Gastrocnemius medialis (tissue), 4 donors: Measurements from ENCODE around the gene ATF6.

Experiments
- POLR2A ChIP-seq, 2 donors: fragments of 450-650 bp; IDR thresholded peaks; one replicate each; pipeline ENCODE4 v1.6.1; 2017; ENCODE audit warnings: antibody characterized with exemption in 2 of 2, mild to moderate bottlenecking in 2 of 2, moderate library complexity in 2 of 2
- TF ChIP-seq, protein P1 (sequence below), 5 experiments: fragments of 450-650 bp in 3 of 5; fragments of 200-600 bp in 2 of 5; sonication (generic) in 2 of 5; IDR thresholded peaks in 4 of 5; conservative IDR thresholded peaks in 1 of 5; 1 replicate in 4 of 5; 2 replicates in 1 of 5; pipeline ENCODE4 v1.5.1; 2016 to 2019; ENCODE audit warnings: antibody characterized with exemption in 5 of 5, mild to moderate bottlenecking in 3 of 5, moderate library complexity in 3 of 5

DNA sequence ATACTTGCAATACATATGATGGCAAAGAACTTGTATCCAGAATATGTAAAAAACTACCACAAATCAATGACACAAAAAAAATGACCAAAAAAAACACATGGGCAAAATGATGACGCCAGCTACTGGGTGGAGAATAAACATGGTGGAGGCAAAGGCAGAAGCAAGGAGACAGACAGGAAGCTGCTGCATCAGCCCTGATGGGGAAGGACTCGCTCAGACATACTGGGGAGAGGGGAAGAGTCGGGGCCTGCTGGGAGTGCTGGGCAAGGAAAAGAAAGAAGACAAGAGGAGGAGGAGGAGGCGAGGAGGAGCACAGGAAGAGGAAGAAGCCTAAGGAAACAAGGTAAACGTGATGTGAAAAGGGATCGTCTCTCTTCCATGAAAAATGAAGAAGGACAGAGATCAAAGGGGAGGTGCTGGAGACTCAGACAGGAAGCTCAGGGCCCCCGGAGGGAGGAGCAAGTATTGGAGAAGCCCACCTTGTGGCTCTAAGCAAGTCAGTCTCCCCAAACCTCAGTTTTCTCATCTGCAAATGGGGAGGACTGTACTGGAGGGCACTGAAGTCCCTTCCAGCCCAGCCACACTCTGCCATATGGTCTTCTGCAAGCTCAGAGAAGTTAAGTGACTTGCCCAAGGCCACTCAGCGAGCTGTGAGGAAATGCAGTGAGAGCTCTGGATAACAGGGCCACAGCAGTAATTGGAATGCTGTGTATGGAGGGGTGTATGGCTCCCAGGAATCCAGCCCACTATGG is 233.4 kb downstream of the ATF6 start:
- TF ChIP-seq, protein P1, sequence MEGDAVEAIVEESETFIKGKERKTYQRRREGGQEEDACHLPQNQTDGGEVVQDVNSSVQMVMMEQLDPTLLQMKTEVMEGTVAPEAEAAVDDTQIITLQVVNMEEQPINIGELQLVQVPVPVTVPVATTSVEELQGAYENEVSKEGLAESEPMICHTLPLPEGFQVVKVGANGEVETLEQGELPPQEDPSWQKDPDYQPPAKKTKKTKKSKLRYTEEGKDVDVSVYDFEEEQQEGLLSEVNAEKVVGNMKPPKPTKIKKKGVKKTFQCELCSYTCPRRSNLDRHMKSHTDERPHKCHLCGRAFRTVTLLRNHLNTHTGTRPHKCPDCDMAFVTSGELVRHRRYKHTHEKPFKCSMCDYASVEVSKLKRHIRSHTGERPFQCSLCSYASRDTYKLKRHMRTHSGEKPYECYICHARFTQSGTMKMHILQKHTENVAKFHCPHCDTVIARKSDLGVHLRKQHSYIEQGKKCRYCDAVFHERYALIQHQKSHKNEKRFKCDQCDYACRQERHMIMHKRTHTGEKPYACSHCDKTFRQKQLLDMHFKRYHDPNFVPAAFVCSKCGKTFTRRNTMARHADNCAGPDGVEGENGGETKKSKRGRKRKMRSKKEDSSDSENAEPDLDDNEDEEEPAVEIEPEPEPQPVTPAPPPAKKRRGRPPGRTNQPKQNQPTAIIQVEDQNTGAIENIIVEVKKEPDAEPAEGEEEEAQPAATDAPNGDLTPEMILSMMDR (IDR thresholded peaks at IDR 0.05 in 4 of 5, conservative IDR thresholded peaks at IDR 0.05 in 1 of 5) = no peak
- TF ChIP-seq POLR2A (IDR thresholded peaks at IDR 0.05) = no peak
